ENCODE results near the gene THOC6.

- TF ChIP-seq CTCF (IDR thresholded peaks at IDR 0.05; ENCODE audit: low read depth, low read length, poor library complexity, severe bottlenecking) (no peak), EZH2phosphoT487 (IDR thresholded peaks at IDR 0.05; ENCODE audit: borderline replicate concordance, low read length) (no peak)
These were observed 1.6 kb upstream of the THOC6 start for GRCh38 chr16:3022208-3022683.

All from DOHH2 (cell line).